Measurements from ENCODE around the gene MZF1. TPM values are rescaled to one million over a fixed set of nuclear protein-coding genes. Genes with fewer than 3 reads are reported as not detected.
"Not testable (repeated sequence)": the region's sequence is repeated elsewhere in the genome, so short reads cannot be mapped to it uniquely, and the experiment has no call there.

MZF1 gene
- total RNA-seq, 1 donor from 2014 or later, result 13.1 TPM

- no peak for DNase-seq
These were observed 17.7 kb downstream of the MZF1 start for GRCh38 chr19:58555369-58555885.

DNA sequence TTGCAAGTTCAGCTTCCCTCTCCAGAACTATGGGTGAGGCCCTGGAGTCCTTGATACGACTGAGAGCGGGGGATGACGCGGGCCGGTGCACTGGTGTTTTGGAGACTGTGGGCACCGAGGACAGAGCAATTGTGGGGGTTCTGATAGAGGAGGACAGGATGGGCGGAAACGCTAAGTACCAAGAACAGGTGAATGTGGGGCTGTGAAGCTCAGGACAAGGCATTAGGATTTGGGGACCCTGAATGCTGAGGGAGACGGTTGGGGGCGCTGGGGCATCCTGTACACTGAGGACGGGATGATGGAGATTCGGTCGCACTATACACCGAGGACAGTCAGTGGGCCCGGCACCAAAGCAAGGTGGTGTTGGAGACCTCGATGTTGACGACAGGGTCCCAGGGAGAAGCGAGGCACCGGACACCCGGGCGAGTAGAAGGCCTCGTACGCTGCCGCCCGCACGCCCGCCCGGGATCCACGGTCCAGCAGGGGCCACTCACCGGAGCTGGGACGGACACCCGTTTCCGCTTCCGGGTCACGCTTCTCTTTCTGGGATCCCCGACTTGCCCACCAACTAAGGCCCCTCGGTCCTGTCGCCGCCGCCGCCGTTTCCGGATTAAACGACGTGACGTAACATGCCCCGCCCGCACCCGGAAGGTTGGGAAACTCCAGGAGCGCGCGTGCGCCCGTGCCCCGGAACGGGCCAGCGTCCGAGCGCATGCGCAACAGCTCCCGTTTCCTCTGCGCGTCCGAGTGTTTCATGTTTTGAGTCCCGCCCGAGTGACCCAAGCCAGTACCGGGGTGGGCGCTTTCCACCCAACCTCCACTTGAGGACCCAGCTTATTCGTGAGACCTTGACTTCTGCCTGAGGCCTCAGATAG lies 18.4 kb downstream of the MZF1 start, which contains the start of gene CHMP2A:
Gene CHMP2A, minus strand, starts transcription at position 612 of the 875 bp plus-strand sequence. CDS start 893 bp downstream, outside the sequence.
- no peak for DNase-seq

DNA sequence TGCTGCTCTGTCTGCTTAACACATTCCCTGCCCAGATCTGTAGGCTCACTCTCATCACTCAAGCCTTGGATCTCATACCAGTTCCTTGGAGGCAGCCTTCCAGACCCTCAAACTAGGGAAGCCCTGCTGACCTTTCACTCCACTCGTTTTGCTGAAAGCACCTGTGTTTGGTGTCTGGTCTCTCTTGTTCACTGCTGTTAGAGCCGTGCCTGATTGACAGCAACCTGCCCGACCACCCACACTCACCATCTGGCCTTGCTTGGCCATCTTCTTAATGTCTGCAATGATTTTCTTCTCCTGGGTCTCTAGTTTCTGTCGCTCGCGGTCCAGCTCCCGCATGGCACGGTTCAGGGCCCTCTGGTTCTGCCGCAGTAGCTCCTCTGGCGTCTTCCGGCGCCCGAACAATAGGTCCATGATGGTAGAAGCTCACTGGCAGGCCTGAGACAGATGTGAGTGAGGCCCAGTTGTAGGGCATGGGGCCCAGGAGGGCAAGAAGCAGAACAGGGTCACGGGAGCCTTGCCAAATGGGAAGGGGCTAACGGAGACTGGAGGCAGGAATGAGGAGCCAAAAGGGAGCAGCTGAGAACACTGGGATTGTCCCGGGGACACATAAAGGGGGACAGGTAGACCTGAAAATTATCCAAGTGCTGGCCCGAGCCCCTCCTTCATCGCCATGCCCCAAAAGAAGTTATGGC lies 19.2 kb downstream of the MZF1 start:
- no peak for DNase-seq

- DNase-seq, result no peak
These were observed 20.5 kb downstream of the MZF1 start for GRCh38 chr19:58552655-58553054.

- DNase-seq, result no peak
These were observed 21.3 kb downstream of the MZF1 start for GRCh38 chr19:58551577-58552471.

- no peak for DNase-seq
These were observed 22.0 kb downstream of the MZF1 start for GRCh38 chr19:58551123-58551497.

- DNase-seq, result no peak
These were observed 22.6 kb downstream of the MZF1 start for GRCh38 chr19:58550362-58551122.

DNA sequence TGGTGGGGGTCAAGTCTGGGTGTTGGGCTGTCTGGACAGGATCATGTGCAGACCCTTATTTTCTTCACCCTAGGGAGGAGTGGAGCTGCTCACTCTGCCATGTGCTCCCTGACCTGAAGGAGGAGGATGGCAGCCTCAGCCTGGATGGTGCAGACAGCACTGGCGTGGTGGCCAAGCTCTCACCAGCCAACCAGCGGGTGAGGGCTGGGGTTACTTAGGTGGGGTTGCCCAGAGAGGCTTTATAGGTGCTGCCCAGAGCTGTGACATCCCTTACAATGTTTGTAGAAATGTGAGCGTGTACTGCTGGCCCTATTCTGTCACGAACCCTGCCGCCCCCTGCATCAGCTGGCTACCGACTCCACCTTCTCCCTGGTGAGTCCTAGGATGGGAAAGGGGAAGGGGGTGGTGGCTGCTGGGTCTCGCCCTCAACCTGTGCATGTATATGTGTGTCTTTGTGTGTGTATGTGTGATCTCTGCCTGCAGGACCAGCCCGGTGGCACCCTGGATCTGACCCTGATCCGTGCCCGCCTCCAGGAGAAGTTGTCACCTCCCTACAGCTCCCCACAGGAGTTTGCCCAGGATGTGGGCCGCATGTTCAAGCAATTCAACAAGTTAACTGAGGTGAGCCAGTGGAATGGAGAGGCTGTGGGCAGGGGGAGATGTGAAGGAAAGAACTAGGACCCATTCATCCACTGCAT lies 23.3 kb downstream of the MZF1 start:
- no peak for DNase-seq

DNA sequence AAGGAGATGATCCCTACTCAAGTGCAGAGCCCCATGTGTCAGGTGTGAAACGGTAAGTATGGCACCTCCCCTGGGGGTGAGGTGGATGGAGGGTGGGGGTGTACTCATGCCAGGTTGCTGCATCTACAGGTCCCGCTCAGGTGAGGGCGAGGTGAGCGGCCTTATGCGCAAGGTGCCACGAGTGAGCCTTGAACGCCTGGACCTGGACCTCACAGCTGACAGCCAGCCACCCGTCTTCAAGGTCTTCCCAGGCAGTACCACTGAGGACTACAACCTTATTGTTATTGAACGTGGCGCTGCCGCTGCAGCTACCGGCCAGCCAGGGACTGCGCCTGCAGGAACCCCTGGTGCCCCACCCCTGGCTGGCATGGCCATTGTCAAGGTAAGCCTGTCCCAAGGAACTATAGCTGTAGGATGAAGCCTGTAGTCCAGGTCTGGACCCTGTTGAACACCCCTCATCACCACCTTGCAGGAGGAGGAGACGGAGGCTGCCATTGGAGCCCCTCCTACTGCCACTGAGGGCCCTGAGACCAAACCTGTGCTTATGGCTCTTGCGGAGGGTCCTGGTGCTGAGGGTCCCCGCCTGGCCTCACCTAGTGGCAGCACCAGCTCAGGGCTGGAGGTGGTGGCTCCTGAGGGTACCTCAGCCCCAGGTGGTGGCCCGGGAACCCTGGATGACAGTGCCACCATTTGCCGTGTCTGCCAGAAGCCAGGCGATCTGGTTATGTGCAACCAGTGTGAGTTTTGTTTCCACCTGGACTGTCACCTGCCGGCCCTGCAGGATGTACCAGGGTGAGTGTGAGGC lies 24.1 kb downstream of the MZF1 start:
- no peak for DNase-seq

- DNase-seq, result no peak
These were observed 25.5 kb downstream of the MZF1 start for GRCh38 chr19:58547323-58548312.

DNA sequence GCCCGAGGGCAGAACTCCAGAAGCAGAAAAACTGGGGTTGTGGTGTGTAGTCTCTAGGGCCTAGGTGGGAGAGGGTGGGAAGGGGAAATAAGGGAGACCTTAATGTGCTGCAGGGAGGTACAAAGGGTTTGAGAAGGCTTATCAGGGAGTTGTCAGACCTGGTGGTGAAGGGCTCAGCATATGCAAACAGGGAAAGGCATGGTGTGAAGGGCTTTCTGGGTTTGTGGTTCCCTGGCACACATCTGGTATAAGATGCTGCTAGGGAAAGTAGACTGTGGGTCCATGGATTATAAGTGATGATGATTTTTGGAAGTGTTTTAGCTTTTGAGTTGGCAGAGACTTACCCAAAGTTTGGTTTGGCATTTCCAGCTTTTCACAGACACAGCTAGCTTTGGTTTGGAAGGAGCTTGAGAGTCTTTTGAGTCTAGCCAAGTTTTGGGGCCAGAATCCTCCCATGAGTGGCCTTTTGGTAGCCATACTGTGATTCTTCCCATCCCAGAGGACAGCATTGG lies 27.1 kb downstream of the MZF1 start:
- no peak for DNase-seq

DNA sequence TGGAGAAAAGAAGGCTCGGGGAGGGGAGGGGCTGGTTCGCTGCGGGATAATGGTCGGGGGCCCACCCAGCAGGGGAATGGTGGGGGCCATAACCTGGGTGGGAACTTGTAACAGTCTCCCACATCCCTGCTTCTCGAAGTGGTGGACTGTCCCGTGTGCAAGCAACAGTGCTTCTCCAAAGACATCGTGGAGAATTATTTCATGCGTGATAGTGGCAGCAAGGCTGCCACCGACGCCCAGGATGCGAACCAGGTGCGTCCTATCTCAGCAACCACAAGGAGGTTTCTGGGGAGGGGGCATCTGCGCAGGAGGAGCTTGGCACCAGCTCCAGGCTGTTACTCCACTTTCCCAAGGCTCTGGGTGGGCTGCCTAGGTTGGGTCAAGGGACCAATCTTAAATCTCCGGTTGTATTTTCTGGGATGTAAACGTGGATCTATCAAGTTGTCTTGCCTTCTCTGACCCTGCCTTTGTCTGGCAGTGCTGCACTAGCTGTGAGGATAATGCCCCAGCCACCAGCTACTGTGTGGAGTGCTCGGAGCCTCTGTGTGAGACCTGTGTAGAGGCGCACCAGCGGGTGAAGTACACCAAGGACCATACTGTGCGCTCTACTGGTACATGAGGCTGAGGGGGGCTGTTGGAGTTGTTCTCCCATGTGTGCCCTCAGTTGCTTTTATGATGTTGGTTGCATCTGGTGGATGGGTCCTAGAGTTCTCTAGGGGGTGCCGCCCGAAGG lies 27.7 kb downstream of the MZF1 start:
- DNase-seq, result no peak

DNA sequence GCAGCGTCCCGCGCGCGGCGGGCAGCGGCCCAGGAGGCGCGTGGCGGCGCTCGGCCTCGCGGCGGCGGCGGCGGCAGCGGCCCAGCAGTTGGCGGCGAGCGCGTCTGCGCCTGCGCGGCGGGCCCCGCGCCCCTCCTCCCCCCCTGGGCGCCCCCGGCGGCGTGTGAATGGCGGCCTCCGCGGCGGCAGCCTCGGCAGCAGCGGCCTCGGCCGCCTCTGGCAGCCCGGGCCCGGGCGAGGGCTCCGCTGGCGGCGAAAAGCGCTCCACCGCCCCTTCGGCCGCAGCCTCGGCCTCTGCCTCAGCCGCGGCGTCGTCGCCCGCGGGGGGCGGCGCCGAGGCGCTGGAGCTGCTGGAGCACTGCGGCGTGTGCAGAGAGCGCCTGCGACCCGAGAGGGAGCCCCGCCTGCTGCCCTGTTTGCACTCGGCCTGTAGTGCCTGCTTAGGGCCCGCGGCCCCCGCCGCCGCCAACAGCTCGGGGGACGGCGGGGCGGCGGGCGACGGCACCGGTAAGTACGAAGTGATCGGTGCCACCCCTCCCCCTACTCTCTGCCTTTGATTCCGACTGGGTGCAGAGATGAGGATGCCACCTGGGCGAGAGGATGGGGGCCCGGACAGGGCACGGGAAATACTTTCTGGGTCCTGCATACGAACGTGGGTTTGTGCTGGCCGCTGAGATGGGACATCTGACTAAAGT lies 28.4 kb downstream of the MZF1 start:
- no peak for DNase-seq

DNA sequence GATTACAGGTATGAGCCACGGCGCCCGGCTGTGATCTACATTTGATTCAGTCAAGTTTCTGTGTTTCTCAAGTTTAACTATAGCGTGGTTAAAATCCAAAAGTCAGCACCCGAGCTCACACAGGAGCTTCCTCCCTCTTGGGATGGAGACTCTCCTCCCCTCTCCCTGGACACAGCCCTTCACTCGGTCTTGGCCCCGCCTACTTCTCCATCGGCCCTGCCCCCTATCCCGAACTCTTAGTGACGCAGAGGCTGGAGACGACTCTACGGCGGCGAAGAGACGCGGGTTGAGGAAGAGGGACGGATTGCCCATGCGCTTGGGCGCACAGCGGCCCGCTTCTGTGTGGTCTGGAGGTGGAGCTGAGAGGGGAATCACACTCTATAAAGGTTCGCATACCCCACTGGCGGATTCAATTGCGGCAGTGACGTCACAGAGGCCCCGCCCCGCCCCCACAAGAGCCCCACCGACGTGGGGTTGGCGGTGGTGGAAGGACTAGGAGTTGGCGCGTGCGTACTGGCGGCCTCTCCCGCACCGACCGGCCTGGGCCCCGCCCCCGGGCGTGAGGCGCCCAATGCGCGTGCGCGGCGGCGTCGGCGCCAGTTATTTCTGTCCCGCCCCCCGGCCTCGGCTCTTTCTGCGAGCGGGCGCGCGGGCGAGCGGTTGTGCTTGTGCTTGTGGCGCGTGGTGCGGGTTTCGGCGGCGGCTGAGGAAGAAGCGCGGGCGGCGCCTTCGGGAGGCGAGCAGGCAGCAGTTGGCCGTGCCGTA lies 29.1 kb downstream of the MZF1 start, which contains the start of gene TRIM28:
Gene TRIM28, plus strand, starts transcription at position 239 of the 765 bp plus-strand sequence. CDS start 694 bp downstream, outside the sequence.
- no peak for DNase-seq

DNA sequence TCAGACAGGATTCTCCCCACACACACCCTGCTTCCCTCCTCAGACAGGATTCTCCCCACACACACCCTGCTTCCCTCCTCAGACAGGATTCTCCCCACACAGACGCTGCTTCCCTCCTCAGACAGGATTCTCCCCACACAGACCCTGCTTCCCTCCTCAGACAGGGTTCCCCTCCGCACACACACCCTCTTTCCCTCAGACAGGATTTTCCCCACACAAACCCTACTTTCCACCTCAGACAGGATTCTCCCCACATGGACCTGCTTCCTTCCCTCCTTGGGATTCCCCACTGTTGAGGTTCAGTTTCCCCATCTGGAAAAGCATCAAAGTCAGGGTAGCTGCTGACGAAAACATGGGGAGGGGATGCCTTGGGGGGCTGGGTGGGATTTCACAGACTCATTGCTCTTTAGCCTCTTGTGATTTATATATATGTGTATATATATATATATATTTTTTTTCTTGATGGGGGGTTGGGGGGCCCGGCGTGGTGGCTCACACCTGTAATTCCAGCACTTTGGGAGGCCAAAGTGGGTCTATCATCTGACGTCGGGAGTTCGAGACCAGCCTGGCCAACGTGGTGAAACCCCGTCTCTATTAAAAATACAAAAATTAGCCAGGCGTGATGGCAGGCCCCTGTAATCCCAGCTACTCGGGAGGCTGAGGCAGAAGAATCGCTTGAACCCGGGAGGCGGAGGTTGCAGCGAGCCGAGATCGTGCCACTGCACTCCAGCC lies 30.3 kb downstream of the MZF1 start:
- not testable (repeated sequence) for DNase-seq
